ENCODE measurements around the gene MACROD2. TPM values are rescaled to one million over a fixed set of nuclear protein-coding genes. Genes with fewer than 3 reads are reported as not detected.

The MACROD2 gene
- polyA plus RNA-seq, 1 donor from 2014 or later = 23.2 TPM

DNA sequence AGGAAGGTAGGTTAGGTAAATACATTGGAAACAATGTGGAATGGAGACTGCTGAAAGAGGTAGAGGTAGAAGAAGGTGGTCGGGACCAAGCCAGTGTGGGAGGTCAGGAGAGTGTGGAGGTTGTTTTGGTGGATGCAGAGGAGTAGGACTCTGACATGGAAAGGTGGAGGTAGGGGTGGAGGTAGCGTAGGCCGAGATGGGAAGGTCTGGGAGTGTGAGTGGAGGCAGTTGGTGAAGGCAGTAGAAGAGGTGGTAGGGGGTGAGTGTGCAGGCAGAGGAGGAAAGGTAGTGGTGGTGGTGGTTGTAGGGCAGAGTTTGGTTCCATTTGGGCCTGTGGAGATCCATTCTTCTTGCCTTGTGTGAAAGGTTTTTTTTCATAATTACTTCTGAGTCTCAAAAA is 941.7 kb downstream of the MACROD2 start:
- no peaks in the 10 kb centered on the region for H3K9me2 ChIP-seq (ENCODE audit: insufficient read depth, low read length)
- peaks cover 4% of the 10 kb centered on the region for H3K9me3 ChIP-seq (ENCODE audit: low read length)
- TF ChIP-seq EP300 (conservative IDR thresholded peaks at IDR 0.05; ENCODE audit: poor library complexity, severe bottlenecking) (no peak), CTCF (IDR thresholded peaks at IDR 0.05; ENCODE audit: poor library complexity, severe bottlenecking) (no peak), EZH2 (IDR thresholded peaks at IDR 0.05; ENCODE audit: borderline replicate concordance, insufficient read depth, low read length, poor library complexity, severe bottlenecking) (no peak), REST (IDR thresholded peaks at IDR 0.05; ENCODE audit: borderline replicate concordance) (no peak), POLR2AphosphoS5 (IDR thresholded peaks at IDR 0.05) (no peak), MXI1 (conservative IDR thresholded peaks at IDR 0.05; ENCODE audit: poor library complexity, severe bottlenecking) (no peak), TAF1 (IDR thresholded peaks at IDR 0.05; ENCODE audit: low read depth) (no peak), SMC3 (conservative IDR thresholded peaks at IDR 0.05; ENCODE audit: poor library complexity) (no peak), RAD21 (conservative IDR thresholded peaks at IDR 0.05) (no peak)
- no peak overlapping the region for H3K4me2 ChIP-seq (ENCODE audit: low read length)
- H3K27ac ChIP-seq (ENCODE audit: low read length) = no peak overlapping the region
- no peaks in the 10 kb centered on the region for H4K20me1 ChIP-seq (ENCODE audit: insufficient read depth)
- no peaks in the 10 kb centered on the region for H3K27me3 ChIP-seq (ENCODE audit: insufficient read depth, low read depth, low read length)
- H3K36me3 ChIP-seq (ENCODE audit: insufficient read depth, low read length) = no peaks in the 10 kb centered on the region
- no peak overlapping the region for H3K4me3 ChIP-seq (ENCODE audit: low read length)
- no peaks in the 10 kb centered on the region for H3K79me2 ChIP-seq (replicated peaks; ENCODE audit: insufficient read depth, low read length)
- no peaks in the 10 kb centered on the region for H3F3A ChIP-seq (ENCODE audit: insufficient read depth, low read length, poor library complexity, severe bottlenecking)
- no peak overlapping the region for H3K9ac ChIP-seq (ENCODE audit: low read length)
- H2AFZ ChIP-seq (ENCODE audit: low read depth, low read length) = no peak overlapping the region

DNA sequence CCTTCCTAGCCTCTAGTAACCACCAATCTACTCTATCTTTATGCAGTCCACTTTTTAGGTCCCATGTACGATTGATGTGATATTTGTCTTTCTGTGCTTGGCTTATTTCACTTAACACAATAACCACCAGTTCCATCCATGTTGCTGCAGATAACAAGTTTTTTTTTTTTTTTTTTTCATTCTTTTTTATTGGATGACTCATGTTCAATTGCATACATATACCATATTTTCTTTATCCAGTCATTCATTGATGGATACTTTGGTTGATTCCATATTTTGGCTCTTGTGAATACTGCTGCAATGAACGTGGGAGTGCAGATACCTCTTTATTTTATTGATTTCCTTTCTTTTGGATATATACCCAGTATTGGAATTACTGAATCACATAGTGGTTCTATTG is 942.5 kb downstream of the MACROD2 start:
- Histone ChIP-seq H3F3A (ENCODE audit: insufficient read depth, low read length, poor library complexity, severe bottlenecking) (no peaks in the 10 kb centered on the region), H3K27ac (ENCODE audit: low read length) (no peak overlapping the region), H3K79me2 (replicated peaks; ENCODE audit: insufficient read depth, low read length) (no peaks in the 10 kb centered on the region), H2AFZ (ENCODE audit: low read depth, low read length) (no peak overlapping the region), H3K27me3 (ENCODE audit: insufficient read depth, low read depth, low read length) (no peaks in the 10 kb centered on the region), H3K4me3 (ENCODE audit: low read length) (no peak overlapping the region), H3K36me3 (ENCODE audit: insufficient read depth, low read length) (no peaks in the 10 kb centered on the region), H3K9ac (ENCODE audit: low read length) (no peak overlapping the region), H3K9me3 (ENCODE audit: low read length) (peaks cover 4% of the 10 kb centered on the region), H4K20me1 (ENCODE audit: insufficient read depth) (no peaks in the 10 kb centered on the region), H3K9me2 (ENCODE audit: insufficient read depth, low read length) (no peaks in the 10 kb centered on the region), H3K4me2 (ENCODE audit: low read length) (no peak overlapping the region)
- TF ChIP-seq MXI1 (conservative IDR thresholded peaks at IDR 0.05; ENCODE audit: poor library complexity, severe bottlenecking) (no peak), CTCF (IDR thresholded peaks at IDR 0.05; ENCODE audit: poor library complexity, severe bottlenecking) (no peak), EZH2 (IDR thresholded peaks at IDR 0.05; ENCODE audit: borderline replicate concordance, insufficient read depth, low read length, poor library complexity, severe bottlenecking) (no peak), EP300 (conservative IDR thresholded peaks at IDR 0.05; ENCODE audit: poor library complexity, severe bottlenecking) (no peak), TAF1 (IDR thresholded peaks at IDR 0.05; ENCODE audit: low read depth) (no peak), SMC3 (conservative IDR thresholded peaks at IDR 0.05; ENCODE audit: poor library complexity) (no peak), RAD21 (conservative IDR thresholded peaks at IDR 0.05) (no peak), POLR2AphosphoS5 (IDR thresholded peaks at IDR 0.05) (no peak)
